GM12872 (cell line): ENCODE measurements around the gene SMARCA4.

ENCODE experiments used
- CTCF ChIP-seq: IDR thresholded peaks from 3 replicates; pipeline ENCODE4 v1.5.1; 2011; ENCODE audit warnings: low read depth, mild to moderate bottlenecking, low read length, moderate library complexity; ENCODE audit not compliant: insufficient read depth

The SMARCA4 gene

GRCh38 chr19:11059511-11060358 is 98.9 kb downstream of the SMARCA4 start:
- TF ChIP-seq CTCF, result no peak

- TF ChIP-seq CTCF, result no peak
These were observed 101.1 kb downstream of the SMARCA4 start for GRCh38 chr19:11061952-11062351.

GRCh38 chr19:11063434-11063833 is 102.6 kb downstream of the SMARCA4 start:
- TF ChIP-seq CTCF, result no peak

GRCh38 chr19:11064831-11065303 is 104.0 kb downstream of the SMARCA4 start:
- TF ChIP-seq CTCF, result no peak

- TF ChIP-seq CTCF, result no peak
These were observed 105.5 kb downstream of the SMARCA4 start for GRCh38 chr19:11066326-11066725.

GRCh38 chr19:11067356-11068113 is 106.7 kb downstream of the SMARCA4 start:
- TF ChIP-seq CTCF, result no peak

- no peak for TF ChIP-seq CTCF
These were observed 108.7 kb downstream of the SMARCA4 start for GRCh38 chr19:11069561-11069960.
